NCI-H2171 (cell line): Measurements from ENCODE around the gene COBL.

Experiments used
- DNase-seq: peaks from one replicate; lab custom pipeline; 2025; lab: John Stamatoyannopoulos, UW

The COBL gene, protein sequence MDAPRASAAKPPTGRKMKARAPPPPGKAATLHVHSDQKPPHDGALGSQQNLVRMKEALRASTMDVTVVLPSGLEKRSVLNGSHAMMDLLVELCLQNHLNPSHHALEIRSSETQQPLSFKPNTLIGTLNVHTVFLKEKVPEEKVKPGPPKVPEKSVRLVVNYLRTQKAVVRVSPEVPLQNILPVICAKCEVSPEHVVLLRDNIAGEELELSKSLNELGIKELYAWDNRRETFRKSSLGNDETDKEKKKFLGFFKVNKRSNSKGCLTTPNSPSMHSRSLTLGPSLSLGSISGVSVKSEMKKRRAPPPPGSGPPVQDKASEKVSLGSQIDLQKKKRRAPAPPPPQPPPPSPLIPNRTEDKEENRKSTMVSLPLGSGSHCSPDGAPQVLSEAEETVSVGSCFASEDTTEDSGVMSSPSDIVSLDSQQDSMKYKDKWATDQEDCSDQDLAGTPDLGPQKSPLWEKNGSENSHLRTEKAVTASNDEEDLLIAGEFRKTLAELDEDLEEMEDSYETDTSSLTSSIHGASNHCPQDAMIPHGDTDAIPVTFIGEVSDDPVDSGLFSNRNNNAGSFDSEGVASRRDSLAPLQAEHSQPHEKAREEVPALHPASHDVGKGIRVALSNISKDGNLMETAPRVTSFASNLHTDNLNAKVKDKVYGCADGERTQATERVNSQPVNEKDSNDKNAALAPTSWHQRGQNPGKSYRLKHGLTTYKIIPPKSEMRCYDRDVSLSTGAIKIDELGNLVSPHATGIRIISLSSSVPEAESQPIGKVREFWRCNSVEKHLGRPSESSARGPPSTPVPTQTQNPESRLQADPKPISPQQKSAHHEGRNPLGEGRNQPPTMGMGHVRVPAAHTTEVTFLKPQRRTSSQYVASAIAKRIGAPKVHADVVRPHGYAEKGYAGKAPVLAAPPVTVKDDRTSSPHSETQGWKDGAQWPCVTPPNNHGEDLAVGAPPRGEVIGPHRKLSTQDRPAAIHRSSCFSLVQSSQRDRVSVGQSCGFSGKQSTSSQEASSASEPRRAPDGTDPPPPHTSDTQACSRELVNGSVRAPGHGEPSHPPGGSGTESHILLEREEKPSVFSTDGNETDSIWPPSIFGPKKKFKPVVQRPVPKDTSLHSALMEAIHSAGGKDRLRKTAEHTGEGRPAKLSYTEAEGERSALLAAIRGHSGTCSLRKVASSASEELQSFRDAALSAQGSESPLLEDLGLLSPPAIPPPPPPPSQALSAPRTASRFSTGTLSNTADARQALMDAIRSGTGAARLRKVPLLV

GRCh38 chr7:51316666-51317581 lies at the start of gene COBL:
COBL (minus strand) TSS chr7:51316809; CDS start chr7:51316633, 176 bp downstream.
- DNase-seq = no peak

DNA sequence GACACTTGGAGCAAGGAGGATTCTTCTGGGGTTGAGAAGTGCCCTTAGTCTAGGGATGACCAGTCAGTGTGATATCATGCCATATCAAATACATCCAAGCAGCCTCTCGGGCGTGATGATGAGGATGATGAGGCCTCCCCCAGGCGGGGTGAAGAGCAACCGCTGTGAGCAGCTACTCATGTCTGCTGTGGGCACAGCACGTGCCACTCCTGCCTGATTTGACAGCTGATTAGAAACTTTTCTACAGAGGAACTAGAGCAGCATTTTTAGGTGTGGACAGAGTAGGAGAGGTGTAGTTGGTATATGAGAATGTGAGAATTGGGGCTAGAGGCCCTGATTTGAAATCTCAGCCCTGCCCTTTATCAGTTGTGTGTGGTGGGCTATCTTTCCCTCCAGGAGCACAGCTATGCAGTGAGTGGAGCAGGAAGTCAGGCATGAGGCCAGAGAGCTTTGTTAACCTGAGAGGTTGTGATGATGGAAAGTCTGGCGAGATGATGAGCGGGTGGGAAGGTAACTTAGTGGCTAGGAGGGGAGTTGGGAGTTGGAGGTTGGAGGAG lies 49.6 kb upstream of the COBL start:
- DNase-seq = no peak

GRCh38 chr7:51357821-51358220 lies 41.2 kb upstream of the COBL start:
- DNase-seq = no peak

DNA sequence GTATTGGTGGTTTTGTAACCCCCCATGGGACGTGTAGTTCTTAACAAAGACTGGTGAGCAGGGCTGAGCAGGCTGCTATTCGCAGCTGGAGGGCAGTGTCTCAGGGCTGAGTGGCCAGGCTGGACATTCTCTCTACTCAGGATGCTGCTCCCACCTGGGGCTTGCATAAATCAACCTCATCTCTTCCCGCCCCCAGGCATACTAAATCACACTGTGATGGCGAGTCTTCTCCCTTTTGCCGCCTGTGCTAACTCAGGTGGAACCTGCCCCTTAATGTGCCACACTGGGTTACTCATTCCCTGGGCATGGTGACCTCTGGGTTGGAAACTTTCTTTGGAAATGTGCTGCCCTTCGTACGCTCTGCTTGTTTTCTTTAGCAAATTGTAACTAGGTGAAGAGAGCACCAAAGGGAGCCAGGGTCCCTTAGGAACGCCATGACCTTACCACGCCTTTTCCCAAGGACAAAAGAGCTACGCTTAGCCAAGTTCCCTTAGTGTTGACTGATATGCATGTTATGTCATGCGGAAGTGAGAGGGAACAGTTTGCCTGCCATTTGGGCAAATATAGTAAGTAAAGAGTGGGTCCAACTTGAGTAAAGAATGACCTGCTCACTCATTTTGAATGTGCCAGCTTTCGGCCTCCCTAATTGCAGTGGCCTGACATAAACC lies 40.4 kb upstream of the COBL start:
- no peak for DNase-seq

- DNase-seq = no peak
Measured at GRCh38 chr7:51354897-51355296, 38.3 kb upstream of the COBL start.

DNA sequence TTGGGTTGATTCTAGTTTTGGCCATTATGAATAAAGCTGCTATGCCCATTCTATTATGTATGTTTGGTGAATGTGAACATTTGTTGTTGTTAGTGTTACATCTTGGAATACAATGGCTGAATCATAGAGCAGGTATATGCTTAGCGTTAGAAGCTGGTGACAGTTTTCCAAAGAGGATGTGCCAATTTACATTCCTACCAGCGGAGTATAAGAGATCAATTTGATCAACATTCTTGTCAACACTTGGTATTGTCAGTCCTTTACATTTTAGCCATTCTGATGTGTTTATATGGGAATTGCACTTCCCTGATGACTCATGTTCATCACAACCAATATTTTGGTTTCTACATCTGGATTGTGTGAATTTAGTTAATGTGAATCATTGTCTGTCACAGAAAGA lies 37.8 kb upstream of the COBL start:
- DNase-seq = no peak

DNA sequence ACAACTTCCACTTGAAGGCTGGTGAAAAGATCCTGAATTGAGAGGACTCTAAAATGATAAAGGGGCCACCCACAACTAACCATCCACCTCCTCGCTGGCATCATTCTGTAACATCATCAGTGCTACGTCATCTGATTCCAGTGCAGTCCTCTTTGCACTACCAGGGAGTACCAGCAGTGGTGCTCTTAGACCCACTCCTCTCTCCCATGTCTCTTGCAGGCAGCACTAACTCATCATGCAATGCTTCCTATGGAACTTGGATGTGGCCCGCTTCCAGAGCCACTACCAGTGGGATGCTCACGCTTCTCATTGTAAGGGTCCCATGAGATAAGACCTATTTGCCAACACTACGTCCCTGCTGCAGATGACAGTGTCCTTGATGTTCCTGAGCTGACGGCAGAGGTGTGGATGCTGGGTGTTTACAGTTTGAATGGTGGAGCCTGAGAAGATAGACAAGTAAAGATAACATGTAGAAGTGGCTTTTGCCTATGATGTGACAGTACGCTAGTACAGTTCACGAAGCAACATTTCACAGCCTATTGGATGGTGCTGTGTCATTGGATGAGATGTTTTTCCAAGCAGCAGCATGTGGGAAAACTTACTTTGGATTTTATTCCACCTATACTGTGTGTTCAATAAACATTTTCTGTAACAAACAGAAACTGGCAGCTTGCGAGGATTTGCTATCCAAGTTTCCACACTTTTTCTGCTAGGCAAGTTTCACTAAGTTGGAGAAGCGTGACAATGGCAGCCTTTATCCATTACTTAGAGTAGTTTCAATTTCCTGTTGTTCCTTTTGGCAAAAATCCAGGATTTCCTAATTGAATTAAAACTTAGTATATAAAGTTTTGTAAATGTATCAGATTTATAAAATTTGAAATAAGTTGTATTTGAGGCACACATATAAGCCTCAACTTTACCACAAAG lies 35.8 kb upstream of the COBL start:
- DNase-seq = no peak

- no peak for DNase-seq
Measured at GRCh38 chr7:51351661-51352060, 35.1 kb upstream of the COBL start.

GRCh38 chr7:51350546-51350896 lies 33.9 kb upstream of the COBL start:
- no peak for DNase-seq

DNA sequence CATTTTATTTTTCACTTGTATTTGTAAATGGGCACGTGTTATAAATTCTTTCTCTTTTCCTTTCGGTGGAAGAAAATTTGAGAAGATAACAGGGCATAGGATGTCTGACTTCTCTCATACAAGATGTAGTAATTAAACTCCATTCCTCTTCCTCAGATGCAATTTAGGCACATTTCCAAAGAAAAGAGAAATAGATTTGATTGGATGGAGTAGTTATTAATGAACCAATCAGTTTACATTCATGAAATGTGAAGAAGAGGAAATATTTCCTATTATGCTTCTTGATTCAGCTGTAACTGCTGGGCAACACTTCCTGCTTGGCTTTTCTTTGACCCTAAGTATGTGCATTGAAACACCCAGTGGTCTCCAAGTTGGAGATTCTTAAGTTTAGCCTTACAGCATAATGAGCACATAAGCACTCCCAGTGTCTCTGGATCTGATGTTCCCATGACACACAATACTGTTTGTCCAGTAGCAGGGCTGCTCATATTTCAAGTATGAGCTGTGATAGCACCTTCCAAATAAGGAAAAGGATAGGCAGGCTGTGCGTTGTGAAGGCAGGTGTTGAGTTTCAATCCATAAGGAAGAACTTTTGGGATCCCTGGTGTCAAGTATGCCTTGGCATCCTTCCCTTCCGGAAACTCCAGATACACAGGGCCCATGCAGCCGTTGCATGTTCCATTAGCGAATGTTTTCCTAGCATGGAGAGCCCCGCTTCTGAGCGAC lies 33.4 kb upstream of the COBL start:
- peak; percentile 92 for DNase-seq

GRCh38 chr7:51346126-51346525 lies 29.5 kb upstream of the COBL start:
- DNase-seq = peak; percentile 78

GRCh38 chr7:51344406-51345138 lies 28.0 kb upstream of the COBL start:
- peak; percentile 79 for DNase-seq

DNA sequence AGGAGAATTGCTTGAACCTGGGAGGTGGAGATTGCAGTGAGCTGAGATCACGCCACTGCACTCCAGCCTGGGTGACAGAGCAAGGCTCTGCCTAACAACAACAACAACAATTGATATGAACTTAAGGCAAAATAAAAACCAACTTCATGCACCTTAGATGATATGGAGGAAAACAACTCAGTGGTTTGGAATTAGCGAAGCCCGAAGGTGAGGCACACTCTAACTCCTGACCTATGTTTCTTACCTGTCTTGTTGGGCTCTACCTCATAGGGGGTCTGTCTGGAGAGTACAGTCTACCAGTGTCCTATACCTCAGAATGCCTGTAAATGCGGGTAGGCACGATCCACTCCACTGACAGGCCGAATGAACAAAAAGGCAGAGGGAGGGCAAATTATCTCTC lies 24.3 kb upstream of the COBL start:
- no peak for DNase-seq

GRCh38 chr7:51340029-51340838 lies 23.6 kb upstream of the COBL start:
- no peak for DNase-seq

GRCh38 chr7:51335057-51335456 lies 18.4 kb upstream of the COBL start:
- peak; percentile 88 for DNase-seq

GRCh38 chr7:51329696-51330263 lies 13.2 kb upstream of the COBL start:
- DNase-seq = no peak

DNA sequence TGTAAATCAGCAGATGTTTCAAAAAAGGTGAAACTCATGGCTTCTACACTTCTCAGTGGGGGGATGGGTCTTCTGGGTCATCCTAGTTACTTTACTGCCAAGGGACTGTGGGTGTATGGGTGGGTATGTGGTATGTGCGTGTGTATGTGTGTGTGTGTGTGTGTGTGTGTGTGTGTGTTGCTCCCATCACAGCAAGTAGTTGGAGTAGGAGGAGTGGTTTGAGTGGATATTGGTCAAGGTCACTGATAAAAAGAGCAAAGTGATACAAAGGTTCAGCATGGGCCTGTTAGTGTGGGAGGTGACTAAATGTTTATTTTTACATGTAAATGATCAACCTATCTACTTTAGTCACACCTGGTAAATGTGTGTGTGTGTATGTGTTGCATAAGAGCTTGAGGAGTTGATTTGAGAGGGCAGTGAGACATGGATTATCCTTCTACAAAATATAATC lies 11.8 kb upstream of the COBL start:
- DNase-seq = no peak
